HG03520 (cell line): ENCODE data around the gene CCDC172.

ENCODE experiments used
- ATAC-seq: cut with Tn5 transposase; IDR thresholded peaks from one replicate; pipeline ENCODE4 v1.9.1; 2021; ENCODE audit warnings: mild to moderate bottlenecking, moderate library complexity; ENCODE audit not compliant: unreplicated experiment

CCDC172 gene

DNA sequence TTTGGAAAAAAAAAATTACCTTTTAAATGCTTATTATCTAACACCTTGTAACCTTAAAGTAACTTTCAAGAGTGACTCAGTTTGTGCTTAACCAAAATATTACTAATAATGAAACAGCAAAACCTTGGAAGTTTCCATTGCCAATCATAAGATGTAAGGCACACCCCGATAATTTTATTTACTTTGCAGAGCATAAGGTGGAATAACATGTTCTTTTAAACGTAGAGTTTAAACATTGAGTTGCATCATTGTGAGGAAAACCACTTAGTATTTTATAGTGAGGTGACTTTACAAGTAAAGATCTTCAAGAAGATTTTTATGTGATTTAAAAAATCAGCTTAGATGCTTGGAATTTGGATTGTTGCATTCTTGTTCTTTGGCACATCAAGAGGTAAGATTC lies 103.4 kb downstream of the CCDC172 start, which contains the start of gene PNLIPRP3:
Gene PNLIPRP3, plus strand, starts transcription at position 177 of the 400 bp plus-strand sequence. Its CDS starts 166 bp downstream, at position 343.
- no peak for ATAC-seq

- no peak for ATAC-seq
Observed at GRCh38 chr10:116429288-116429977, 105.2 kb downstream of the CCDC172 start.
